GM19468 (cell line): ENCODE results near the gene C12orf57.

Experiments
- ATAC-seq: cut with Tn5 transposase; IDR thresholded peaks from one replicate; pipeline ENCODE4 v1.9.1; 2021; ENCODE audit warnings: mild to moderate bottlenecking, moderate library complexity, moderate number of reproducible peaks; ENCODE audit not compliant: unreplicated experiment; ENCODE audit errors: extremely low read depth

C12orf57 gene

GRCh38 chr12:6962285-6963015, 18.6 kb downstream of the C12orf57 start:
- no peak for ATAC-seq

- ATAC-seq = no peak
These were observed 19.4 kb downstream of the C12orf57 start for GRCh38 chr12:6963016-6963731.

GRCh38 chr12:6963791-6964413, 20.1 kb downstream of the C12orf57 start:
- ATAC-seq = no peak

- no peak for ATAC-seq
These were observed 20.8 kb downstream of the C12orf57 start for GRCh38 chr12:6964605-6965025.

DNA sequence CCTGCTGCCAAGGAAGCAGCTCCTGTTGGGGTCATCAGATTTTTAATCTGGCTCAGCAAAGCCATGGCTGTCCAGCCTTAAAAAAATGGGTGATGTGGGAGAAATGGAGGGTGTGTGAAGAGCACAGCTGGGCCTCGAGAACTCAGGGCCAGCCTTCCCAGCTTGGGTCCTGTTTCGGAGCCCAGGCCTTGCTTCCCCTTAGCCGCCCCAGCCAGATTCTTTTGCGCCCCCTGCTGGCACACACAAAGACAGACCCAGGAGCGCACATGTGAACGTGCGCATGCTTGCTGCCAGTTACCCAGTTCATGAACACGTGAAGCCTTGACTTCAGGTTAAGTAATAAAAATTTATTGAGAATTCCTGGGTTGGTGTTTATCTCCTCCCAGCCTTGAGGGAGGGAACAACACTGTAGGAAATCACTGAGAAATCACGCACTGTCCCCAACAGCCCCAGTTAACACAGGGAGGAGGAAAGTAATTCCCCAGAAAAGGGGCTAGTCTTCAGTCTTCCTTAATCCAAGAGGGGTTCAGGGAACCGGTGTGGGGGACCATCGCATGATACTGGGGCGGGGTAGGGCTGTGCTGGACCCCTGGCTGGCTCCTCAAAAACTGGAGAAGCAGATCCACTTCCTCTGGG, 21.3 kb downstream of the C12orf57 start:
- no peak for ATAC-seq

GRCh38 chr12:6965714-6966113, 21.9 kb downstream of the C12orf57 start:
- no peak for ATAC-seq

DNA sequence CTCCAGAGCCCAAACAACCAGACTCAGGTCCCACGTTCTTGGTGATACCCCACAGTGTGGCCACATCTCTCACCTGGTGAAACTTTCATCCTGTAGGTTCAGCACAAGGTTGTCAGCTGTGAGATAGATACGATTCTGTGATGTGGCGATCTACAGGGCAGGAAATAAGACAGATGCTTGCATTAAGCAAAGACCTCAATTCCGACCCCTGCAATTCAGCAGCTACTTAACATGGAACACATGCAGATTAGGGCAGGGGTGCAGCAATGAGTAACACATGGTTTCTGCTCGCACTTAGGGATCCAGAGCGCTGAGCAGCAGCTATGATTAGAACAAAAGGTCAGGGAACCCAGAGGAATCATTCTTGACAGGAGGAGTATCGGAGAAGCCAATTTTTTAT, 22.5 kb downstream of the C12orf57 start:
- ATAC-seq = no peak

DNA sequence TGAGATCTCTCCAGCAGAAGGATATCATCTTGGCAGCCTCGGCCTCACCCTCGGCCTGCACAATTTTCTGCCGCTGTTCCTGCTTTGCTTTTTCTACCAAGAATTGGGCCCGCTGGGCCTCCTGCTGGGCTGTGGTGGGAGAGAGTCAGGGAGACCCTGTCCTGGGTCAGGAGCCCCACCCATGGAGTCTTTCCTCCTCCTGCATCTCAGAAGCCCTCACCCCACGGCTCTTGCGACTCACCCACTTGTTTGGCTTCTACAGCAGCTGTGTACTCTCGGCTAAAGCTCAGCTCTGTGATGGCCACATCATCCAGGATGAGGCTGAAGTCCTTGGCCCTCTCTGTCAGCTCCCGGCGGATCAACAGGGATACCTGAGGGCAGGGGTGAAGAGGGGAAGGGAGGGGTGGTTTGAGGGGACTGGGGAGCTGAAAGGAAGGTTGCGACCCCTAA, 23.9 kb downstream of the C12orf57 start:
- no peak for ATAC-seq

DNA sequence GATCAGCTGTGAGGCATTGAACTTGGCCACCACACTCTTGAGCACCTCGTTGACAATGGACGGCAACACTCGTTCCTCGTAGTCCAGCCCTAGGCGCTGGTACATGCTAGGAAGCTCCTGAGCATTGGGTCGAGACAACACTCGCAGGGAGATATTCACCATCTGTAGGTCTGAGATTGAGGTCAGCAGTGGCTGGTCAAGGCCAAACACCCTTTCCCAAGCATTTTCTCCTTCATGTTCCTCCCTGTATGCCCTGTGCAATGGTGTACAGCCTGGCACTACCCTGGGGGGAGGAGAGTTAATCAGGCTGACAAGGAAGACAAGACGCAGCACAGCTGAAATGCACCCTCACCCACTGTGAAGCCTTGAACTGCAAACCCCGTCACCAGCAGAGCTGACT, 24.6 kb downstream of the C12orf57 start:
- no peak for ATAC-seq

GRCh38 chr12:6970096-6970527, 26.3 kb downstream of the C12orf57 start:
- ATAC-seq = no peak

GRCh38 chr12:6974180-6974579, 30.4 kb downstream of the C12orf57 start:
- no peak for ATAC-seq

DNA sequence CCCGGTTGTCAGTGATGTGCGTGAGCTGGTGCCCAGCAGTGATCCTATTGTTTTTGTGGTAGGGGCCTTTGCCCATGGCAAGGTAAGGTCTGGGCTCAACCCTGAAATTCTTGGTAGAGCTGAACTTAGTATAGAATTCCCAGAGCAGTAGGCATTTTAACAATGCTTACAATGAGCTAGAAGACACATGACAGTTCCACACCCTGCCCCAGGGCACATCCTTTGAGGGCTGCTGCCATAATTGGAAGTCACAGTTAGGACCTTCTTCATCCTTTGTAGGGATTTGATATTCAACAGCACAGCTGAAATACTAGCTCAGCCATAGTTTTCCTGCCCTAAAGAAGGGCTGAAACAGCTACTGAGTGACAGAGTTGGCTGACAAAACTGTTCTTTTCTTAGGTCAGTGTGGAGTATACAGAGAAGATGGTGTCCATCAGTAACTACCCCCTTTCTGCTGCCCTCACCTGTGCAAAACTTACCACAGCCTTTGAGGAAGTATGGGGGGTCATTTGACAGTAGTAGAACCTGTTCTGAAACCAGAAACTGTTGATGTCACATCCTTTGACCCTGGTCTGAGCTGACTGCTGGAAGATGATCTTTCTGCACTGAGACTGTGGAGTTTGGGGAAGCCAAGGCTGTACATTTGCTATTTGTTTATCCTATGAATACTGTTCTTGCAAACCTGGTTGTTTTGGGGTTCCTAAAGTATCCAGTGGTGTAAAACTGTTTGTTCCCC, 31.6 kb downstream of the C12orf57 start:
- ATAC-seq = no peak

GRCh38 chr12:6977653-6978052, 33.8 kb downstream of the C12orf57 start:
- ATAC-seq = no peak

DNA sequence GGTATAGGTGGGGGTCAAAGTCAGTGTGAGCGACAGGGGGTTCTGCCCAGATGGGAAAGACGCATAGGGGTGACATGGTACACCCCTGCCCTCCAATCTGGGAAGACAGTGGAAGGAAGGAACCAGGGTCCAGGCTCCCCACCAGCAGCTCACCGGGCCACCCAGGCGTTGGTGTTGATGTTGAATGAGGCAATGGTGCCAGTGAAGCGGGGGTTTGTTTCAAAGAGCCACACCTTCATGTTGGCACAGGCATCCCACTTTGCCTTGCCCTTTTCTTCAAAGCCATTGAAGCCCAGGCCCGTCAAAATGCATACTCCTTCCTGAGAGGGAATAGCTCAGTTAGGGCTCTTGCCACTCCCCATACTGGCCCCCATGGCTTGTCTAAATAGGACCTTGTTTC, 34.4 kb downstream of the C12orf57 start:
- ATAC-seq = no peak

GRCh38 chr12:6978611-6979011, 34.8 kb downstream of the C12orf57 start:
- ATAC-seq = no peak

GRCh38 chr12:6979021-6979420, 35.2 kb downstream of the C12orf57 start:
- ATAC-seq = no peak

GRCh38 chr12:6979453-6979852, 35.6 kb downstream of the C12orf57 start:
- no peak for ATAC-seq

GRCh38 chr12:6980075-6980474, 36.3 kb downstream of the C12orf57 start:
- ATAC-seq = no peak

- ATAC-seq = no peak
These were observed 36.9 kb downstream of the C12orf57 start for GRCh38 chr12:6980740-6981139.
